BLaER1 treated with 17β-estradiol and CSF1 and Interleukin-3, amounts not matched to agents 10 nM and 100 nM (cell line): ENCODE measurements around the gene RNF145.
"Not testable (repeated sequence)": the region's sequence is repeated elsewhere in the genome, so short reads cannot be mapped to it uniquely, and the experiment has no call there.

Source experiments
- H3K27ac ChIP-seq, 11 experiments: shearing (Covaris generic); formaldehyde crosslinking; 2 replicates each; pipeline ENCODE4 v1.8.1; 2022
- H3K27me3 ChIP-seq, 11 experiments: shearing (Covaris generic); formaldehyde crosslinking; 2 replicates each; pipeline ENCODE4 v1.8.1; 2022
- H3K36me3 ChIP-seq, 11 experiments: shearing (Covaris generic); formaldehyde crosslinking; 2 replicates each; pipeline ENCODE4 v1.8.1; 2022
- H3K4me1 ChIP-seq, 10 experiments: shearing (Covaris generic); formaldehyde crosslinking; 2 replicates each; pipeline ENCODE4 v1.8.1; 2022
- H3K4me2 ChIP-seq, 11 experiments: shearing (Covaris generic); formaldehyde crosslinking; 2 replicates each; pipeline ENCODE4 v1.8.1; 2022
- H3K4me3 ChIP-seq, 10 experiments: shearing (Covaris generic); formaldehyde crosslinking; 2 replicates each; pipeline ENCODE4 v1.8.1; 2022
- H3K9ac ChIP-seq, 11 experiments: shearing (Covaris generic); formaldehyde crosslinking; 2 replicates each; pipeline ENCODE4 v1.8.1; 2022
- H3K9me3 ChIP-seq, 11 experiments: shearing (Covaris generic); formaldehyde crosslinking; replicated peaks in 1 of 11; 2 replicates each; pipeline ENCODE4 v1.8.1; 2022
- H4K20me1 ChIP-seq, 11 experiments: shearing (Covaris generic); formaldehyde crosslinking; 2 replicates each; pipeline ENCODE4 v1.8.1; 2022
- Cebpa-rat ChIP-seq, 11 experiments: shearing (Covaris generic); IDR thresholded peaks; 2 replicates each; pipeline ENCODE4 v1.8.1; 2022

Gene RNF145

GRCh38 chr5:159147976-159148375, 61.4 kb downstream of the RNF145 start:
- Histone ChIP-seq H4K20me1 (no peaks in the 10 kb centered on the region), H3K4me3 (no peak overlapping the region), H3K9ac (no peak overlapping the region), H3K9me3 (no peaks in the 10 kb centered on the region), H3K27me3 (no peaks in the 10 kb centered on the region), H3K36me3 (no peaks in the 10 kb centered on the region), H3K4me2 (no peak overlapping the region), H3K27ac (no peak overlapping the region), H3K4me1 (no peaks in the 10 kb centered on the region)
- no peak for TF ChIP-seq Cebpa-rat (IDR thresholded peaks at IDR 0.05)

GRCh38 chr5:159146839-159147238, 62.5 kb downstream of the RNF145 start:
- Histone ChIP-seq H3K27ac (no peak overlapping the region), H4K20me1 (no peaks in the 10 kb centered on the region), H3K4me3 (no peak overlapping the region), H3K9me3 (no peaks in the 10 kb centered on the region), H3K4me1 (no peaks in the 10 kb centered on the region), H3K9ac (no peak overlapping the region), H3K36me3 (no peaks in the 10 kb centered on the region), H3K27me3 (no peaks in the 10 kb centered on the region), H3K4me2 (no peak overlapping the region)
- no peak for TF ChIP-seq Cebpa-rat (IDR thresholded peaks at IDR 0.05)

GRCh38 chr5:159145160-159145559, 64.2 kb downstream of the RNF145 start:
- H3K9ac ChIP-seq, H3K27me3 ChIP-seq, H3K27ac ChIP-seq, H3K4me2 ChIP-seq, H3K36me3 ChIP-seq, H4K20me1 ChIP-seq, H3K4me1 ChIP-seq, H3K9me3 ChIP-seq, H3K4me3 ChIP-seq: not testable (repeated sequence)

GRCh38 chr5:159139802-159140201, 69.6 kb downstream of the RNF145 start:
- no peak overlapping the region for H3K4me3 ChIP-seq
- peaks cover 0 to 7% (median 0%) of the 10 kb centered on the region in 11 experiments; a peak in 2 of 22 replicates for H3K9me3 ChIP-seq
- H3K27me3 ChIP-seq = no peaks in the 10 kb centered on the region
- H3K9ac ChIP-seq = no peak overlapping the region
- H3K27ac ChIP-seq = no peak overlapping the region
- TF ChIP-seq Cebpa-rat (IDR thresholded peaks at IDR 0.05) = no peak
- no peaks in the 10 kb centered on the region for H4K20me1 ChIP-seq
- H3K4me1 ChIP-seq = no peaks in the 10 kb centered on the region
- no peaks in the 10 kb centered on the region for H3K36me3 ChIP-seq
- H3K4me2 ChIP-seq = no peak overlapping the region

- Histone ChIP-seq H3K27ac (no peak overlapping the region), H4K20me1 (no peaks in the 10 kb centered on the region), H3K9me3 (peaks cover 0 to 7% (median 0%) of the 10 kb centered on the region in 11 experiments; a peak in 2 of 22 replicates), H3K9ac (no peak overlapping the region), H3K27me3 (no peaks in the 10 kb centered on the region), H3K4me2 (no peak overlapping the region), H3K36me3 (no peaks in the 10 kb centered on the region), H3K4me1 (peaks cover 0 to 24% (median 7%) of the 10 kb centered on the region in 10 experiments; a peak in 10 of 20 replicates), H3K4me3 (no peak overlapping the region)
- TF ChIP-seq Cebpa-rat (IDR thresholded peaks at IDR 0.05) = no peak
These were observed 73.3 kb downstream of the RNF145 start for GRCh38 chr5:159135896-159136531.

- H3K27me3 ChIP-seq = no peaks in the 10 kb centered on the region
- H4K20me1 ChIP-seq = no peaks in the 10 kb centered on the region
- no peak for TF ChIP-seq Cebpa-rat (IDR thresholded peaks at IDR 0.05)
- H3K9me3 ChIP-seq = peaks cover 0 to 2% (median 1%) of the 10 kb centered on the region in 11 experiments; a peak in 18 of 22 replicates
- peak overlapping the region in 3 of 11 experiments; percentile 13 to 32 (median 18); a peak in 2 of 22 replicates for H3K4me2 ChIP-seq
- no peak overlapping the region for H3K9ac ChIP-seq
- H3K27ac ChIP-seq = peak overlapping the region in 1 of 11 experiments; percentile 3; a peak in 1 of 22 replicates
- H3K4me1 ChIP-seq = peaks cover 0 to 26% (median 9%) of the 10 kb centered on the region in 10 experiments; a peak in 10 of 20 replicates
- no peak overlapping the region for H3K4me3 ChIP-seq
- H3K36me3 ChIP-seq = no peaks in the 10 kb centered on the region
These were observed 76.2 kb downstream of the RNF145 start for GRCh38 chr5:159133041-159133741.

- peak overlapping the region in 1 of 11 experiments; percentile 3; a peak in 1 of 22 replicates for H3K27ac ChIP-seq
- no peaks in the 10 kb centered on the region for H3K27me3 ChIP-seq
- H3K4me3 ChIP-seq = no peak overlapping the region
- H3K4me1 ChIP-seq = peaks cover 0 to 26% (median 9%) of the 10 kb centered on the region in 10 experiments; a peak in 10 of 20 replicates
- no peak overlapping the region for H3K9ac ChIP-seq
- peaks cover 5 to 9% (median 8%) of the 10 kb centered on the region in 11 experiments; a peak in 18 of 22 replicates for H3K9me3 ChIP-seq
- no peak for TF ChIP-seq Cebpa-rat (IDR thresholded peaks at IDR 0.05)
- no peaks in the 10 kb centered on the region for H4K20me1 ChIP-seq
- peak overlapping the region in 3 of 11 experiments; percentile 13 to 32 (median 18); a peak in 2 of 22 replicates for H3K4me2 ChIP-seq
- no peaks in the 10 kb centered on the region for H3K36me3 ChIP-seq
These were observed 76.8 kb downstream of the RNF145 start for GRCh38 chr5:159132429-159133040.

GRCh38 chr5:159131951-159132350, 77.4 kb downstream of the RNF145 start:
- Histone ChIP-seq H3K9me3 (peaks cover 11 to 15% (median 13%) of the 10 kb centered on the region in 11 experiments; a peak in 21 of 22 replicates), H3K4me1 (peaks cover 0 to 26% (median 9%) of the 10 kb centered on the region in 10 experiments; a peak in 10 of 20 replicates), H3K9ac (no peak overlapping the region), H3K27ac (no peak overlapping the region), H3K36me3 (no peaks in the 10 kb centered on the region), H3K27me3 (no peaks in the 10 kb centered on the region), H3K4me2 (no peak overlapping the region), H4K20me1 (no peaks in the 10 kb centered on the region), H3K4me3 (no peak overlapping the region)
- no peak for TF ChIP-seq Cebpa-rat (IDR thresholded peaks at IDR 0.05)

- Histone ChIP-seq H3K9ac (no peak overlapping the region), H3K9me3 (peaks cover 16 to 26% (median 20%) of the 10 kb centered on the region in 11 experiments), H3K4me3 (no peak overlapping the region), H4K20me1 (no peaks in the 10 kb centered on the region), H3K27ac (no peak overlapping the region), H3K4me2 (peak overlapping the region in 1 of 11 experiments; percentile 2; a peak in 2 of 22 replicates), H3K4me1 (peaks cover 0 to 26% (median 9%) of the 10 kb centered on the region in 10 experiments; a peak in 10 of 20 replicates), H3K36me3 (no peaks in the 10 kb centered on the region), H3K27me3 (no peaks in the 10 kb centered on the region)
- TF ChIP-seq Cebpa-rat (IDR thresholded peaks at IDR 0.05) = no peak
These were observed 78.5 kb downstream of the RNF145 start for GRCh38 chr5:159130871-159131270.
